ENCODE results near the gene SBF1.
"Not testable (repeated sequence)": the region's sequence is repeated elsewhere in the genome, so short reads cannot be mapped to it uniquely, and the experiment has no call there.

SBF1 gene

GRCh38 chr22:50474710-50475651 is at the start of gene SBF1:
TSS of gene SBF1 (minus strand) at chr22:50475035. CDS start at chr22:50474840, 195 bp downstream.
- Histone ChIP-seq H3K4me3 (peak within 1 kb of the TSS; percentile 49 to 94 (median 93)), H3K27ac (peak within 1 kb of the TSS; percentile 62 to 97 (median 88))

DNA sequence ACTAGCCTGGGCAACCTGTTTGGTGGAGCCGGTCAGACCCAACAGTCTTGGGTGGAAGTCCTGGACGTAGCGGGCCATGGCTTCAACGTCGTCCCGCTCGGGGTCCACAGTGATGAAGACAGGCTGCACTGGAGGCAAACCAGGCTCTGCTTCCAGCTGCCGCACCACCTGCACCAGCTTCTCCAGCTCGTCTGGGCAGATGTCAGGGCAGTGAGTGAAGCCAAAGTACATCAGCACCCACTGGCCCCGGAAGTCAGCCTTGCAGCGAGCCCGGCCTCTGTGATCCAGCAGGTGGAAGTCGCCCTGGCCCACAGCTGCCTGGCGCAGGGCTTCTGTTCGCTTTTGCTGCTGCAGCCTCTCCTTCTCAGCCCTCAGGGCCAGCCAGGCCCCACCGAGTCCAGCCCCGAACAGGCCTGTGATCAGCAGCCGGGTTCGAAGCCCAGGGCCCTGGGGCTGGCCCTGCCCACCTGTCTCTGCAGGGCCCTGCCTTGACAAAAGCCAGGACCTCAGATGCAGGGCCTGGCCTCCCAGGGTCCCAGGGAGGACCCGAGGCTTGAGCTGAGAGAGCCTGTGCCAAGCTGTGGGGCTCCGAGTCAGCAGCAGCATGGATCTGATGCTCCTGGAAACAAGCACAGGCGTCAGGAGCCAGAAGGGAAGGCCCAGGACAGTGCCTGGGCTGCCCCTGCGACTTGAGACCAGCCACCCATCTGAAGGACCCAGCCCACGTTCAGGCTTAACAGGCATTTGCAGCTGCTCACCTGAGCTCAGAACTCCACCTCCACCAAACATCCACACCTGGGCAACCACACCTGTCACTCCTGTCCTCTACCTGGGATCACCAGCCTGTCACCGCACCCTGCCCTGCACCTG is 49.2 kb upstream of the SBF1 start:
- Histone ChIP-seq H3K4me3 (peak overlapping the region; percentile 54 to 87 (median 74)), H3K27ac (peak overlapping the region in 16 of 21 experiments; percentile 22 to 100 (median 98))

DNA sequence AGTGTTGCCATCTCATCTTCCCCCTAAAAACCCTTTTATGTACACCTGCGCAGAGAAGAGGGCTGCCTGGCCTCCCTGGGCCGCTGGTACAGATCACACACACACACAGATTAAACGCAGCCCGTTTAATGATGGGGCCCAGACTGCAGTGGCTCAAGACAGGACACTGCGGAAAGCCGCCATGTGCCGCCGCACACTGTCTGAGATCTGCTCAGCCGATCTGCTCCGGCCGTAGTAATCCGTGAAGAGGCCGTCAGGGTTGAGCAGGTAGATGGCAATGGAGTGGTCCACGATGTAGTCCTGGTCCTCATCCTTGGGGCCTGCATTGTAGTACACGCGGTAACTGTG is 48.6 kb upstream of the SBF1 start:
- H3K27ac ChIP-seq: no peak overlapping the region

DNA sequence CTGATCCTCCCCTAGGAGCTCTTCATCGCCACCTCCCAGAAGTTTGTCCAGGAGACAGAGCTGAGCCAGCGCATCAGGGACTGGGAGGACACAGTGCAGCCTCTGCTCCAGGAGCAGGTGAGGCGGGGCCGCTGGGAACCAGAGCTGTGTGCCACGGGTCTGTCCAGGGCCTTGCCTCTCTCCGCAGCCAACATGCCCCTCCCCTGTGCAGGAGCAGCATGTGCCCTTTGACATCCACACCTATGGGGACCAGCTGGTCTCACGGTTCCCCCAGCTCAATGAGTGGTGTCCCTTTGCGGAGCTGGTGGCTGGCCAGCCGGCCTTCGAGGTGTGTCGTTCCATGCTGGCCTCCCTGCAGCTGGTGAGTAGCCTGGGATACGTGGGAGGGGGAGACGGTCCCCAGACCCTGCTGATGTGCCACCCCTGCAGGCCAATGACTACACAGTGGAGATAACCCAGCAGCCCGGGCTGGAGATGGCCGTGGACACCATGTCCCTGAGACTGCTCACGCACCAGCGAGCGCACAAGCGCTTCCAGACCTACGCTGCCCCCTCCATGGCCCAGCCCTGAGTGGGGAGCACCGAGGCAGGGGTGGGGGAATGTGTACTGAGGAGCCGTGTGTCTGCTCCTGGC is 48.1 kb upstream of the SBF1 start:
- H3K27ac ChIP-seq: no peak overlapping the region
- H3K4me3 ChIP-seq: no peak overlapping the region

More for the DNA sequence above, 48.6 kb upstream of the SBF1 start:
- no peak overlapping the region for H3K4me3 ChIP-seq

DNA sequence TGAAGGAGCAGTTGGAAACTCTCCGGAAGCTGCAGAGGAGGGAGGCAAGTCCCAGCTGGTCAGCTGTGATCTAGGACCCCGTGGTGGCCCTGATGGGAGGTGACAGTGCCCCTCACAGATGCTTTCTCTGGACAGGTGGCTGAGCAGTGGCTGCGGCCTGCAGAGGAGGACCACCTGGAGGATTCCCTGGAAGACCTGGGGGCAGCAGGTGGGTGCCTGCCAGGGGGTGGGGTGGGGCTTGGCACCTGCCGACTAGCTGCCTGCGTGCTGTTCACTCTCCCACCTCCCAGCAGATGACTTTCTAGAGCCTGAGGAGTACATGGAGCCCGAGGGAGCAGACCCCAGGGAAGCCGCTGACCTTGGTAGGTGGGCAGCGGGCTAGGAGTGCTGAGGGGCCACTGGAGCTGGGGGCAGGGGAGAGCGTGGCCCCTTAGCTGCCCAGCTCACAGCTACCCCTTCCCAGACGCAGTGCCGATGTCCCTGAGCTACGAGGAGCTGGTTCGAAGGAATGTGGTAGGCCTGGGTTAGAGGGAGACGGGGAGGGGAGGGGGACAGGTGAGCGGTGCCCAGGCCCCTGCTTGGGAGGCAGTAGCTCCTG is 47.5 kb upstream of the SBF1 start:
- H3K4me3 ChIP-seq: no peak overlapping the region

GRCh38 chr22:50521710-50522109 is 46.9 kb upstream of the SBF1 start:
- no peak overlapping the region for H3K27ac ChIP-seq
- no peak overlapping the region for H3K4me3 ChIP-seq

More for the DNA sequence above, 47.5 kb upstream of the SBF1 start:
- H3K27ac ChIP-seq: no peak overlapping the region

- no peak overlapping the region for H3K4me3 ChIP-seq
- H3K27ac ChIP-seq: no peak overlapping the region
Observed at GRCh38 chr22:50520826-50521453, 46.1 kb upstream of the SBF1 start.

DNA sequence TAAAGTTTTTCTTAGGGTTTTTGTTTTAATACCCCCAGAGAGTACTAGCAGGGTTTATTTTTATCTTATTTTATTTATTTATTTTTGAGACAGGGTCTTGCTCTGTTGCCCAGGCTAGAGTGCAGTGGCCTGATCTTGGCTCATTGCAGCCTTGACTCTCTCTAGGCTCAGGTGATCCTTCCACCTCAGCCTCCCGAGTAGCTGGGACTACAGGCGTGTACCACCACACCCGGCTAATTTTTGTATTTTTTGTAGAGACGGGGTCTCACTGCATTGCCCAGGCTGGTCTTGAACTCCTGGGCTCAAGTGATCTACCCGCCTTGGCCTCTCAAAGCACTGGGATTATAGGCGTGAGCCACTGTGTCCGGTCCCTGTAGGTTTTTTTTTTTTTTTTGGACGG is 45.3 kb upstream of the SBF1 start:
- H3K4me3 ChIP-seq, H3K27ac ChIP-seq: not testable (repeated sequence)

DNA sequence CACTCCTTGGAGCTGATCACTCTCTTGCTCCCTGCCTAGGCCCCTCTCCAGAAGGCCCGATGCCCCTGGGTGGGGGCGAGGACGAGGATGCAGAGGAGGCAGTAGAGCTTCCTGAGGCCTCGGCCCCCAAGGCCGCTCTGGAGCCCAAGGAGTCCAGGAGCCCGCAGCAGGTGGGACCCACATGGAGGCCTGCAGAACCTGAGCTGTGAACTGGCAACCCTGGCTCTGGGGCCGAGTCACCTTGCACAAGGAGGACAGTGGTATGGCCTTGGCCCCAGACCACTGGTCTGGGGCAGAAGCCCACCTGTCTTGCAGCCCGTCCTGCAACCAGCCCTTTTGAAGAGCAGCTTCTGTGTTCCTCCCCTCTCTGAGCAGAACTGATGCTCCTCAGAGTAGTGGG is 44.3 kb upstream of the SBF1 start:
- H3K27ac ChIP-seq: no peak overlapping the region

DNA sequence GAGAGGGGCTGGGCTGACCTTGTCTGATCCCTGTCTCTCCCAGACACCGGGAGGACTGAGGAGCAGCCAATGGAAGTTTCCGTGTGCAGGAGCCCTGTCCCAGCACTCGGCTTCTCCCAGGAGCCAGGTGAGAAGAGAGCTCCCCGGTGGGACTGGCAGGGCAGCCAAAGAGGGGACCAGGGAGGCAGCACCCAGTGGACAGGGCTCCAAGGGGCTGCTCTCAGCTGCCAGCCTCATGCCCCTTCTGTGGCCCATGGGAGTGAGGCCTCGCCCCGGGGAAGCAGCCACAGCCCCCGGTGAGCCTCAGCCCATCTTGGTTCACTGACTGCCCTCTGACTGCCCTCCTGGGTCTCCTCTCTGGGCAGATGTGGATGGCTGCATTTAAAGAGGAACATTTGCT is 43.8 kb upstream of the SBF1 start:
- no peak overlapping the region for H3K27ac ChIP-seq
- H3K4me3 ChIP-seq: no peak overlapping the region

More for the DNA sequence above, 44.3 kb upstream of the SBF1 start:
- no peak overlapping the region for H3K4me3 ChIP-seq

GRCh38 chr22:50517495-50518260 is 42.8 kb upstream of the SBF1 start:
- H3K27ac ChIP-seq: no peak overlapping the region
- no peak overlapping the region for H3K4me3 ChIP-seq

DNA sequence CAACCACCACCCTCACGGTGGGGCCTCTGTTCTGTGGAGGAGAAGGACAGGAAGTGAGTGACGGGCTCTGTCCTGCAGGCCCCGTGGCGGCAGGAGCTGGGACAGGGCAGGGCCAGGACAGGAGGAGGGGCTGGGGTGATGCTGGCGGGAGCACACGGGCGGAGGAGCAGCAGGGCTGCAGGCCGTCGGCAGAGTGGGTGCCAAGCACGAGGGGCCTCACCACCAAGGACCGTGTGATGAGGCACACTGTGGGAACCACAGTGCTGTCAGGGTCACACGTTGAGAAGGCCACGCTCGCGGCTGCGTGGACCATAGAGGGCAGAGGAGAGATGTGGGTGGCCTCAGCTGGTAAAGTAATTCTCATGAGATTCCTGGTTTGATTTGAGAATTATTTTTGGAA is 42.1 kb upstream of the SBF1 start:
- H3K27ac ChIP-seq: no peak overlapping the region
- H3K4me3 ChIP-seq: no peak overlapping the region

- Histone ChIP-seq H3K4me3 (no peak overlapping the region), H3K27ac (no peak overlapping the region)
Observed at GRCh38 chr22:50516068-50516467, 41.2 kb upstream of the SBF1 start.

- H3K27ac ChIP-seq: no peak overlapping the region
- H3K4me3 ChIP-seq: no peak overlapping the region
Observed at GRCh38 chr22:50513175-50513574, 38.3 kb upstream of the SBF1 start.

GRCh38 chr22:50508897-50509296 is 34.1 kb upstream of the SBF1 start:
- peak overlapping the region; percentile 71 to 95 (median 86) for H3K4me3 ChIP-seq
- peak overlapping the region in 17 of 21 experiments; percentile 86 to 96 (median 92) for H3K27ac ChIP-seq

- H3K27ac ChIP-seq: peak within 1 kb of the TSS; percentile 73 to 96 (median 93)
Observed at GRCh38 chr22:50507991-50508884, 33.4 kb upstream of the SBF1 start, which contains the start of gene NCAPH2. TSS of gene NCAPH2 (plus strand) at chr22:50508224. CDS start at chr22:50508338, 114 bp downstream.

DNA sequence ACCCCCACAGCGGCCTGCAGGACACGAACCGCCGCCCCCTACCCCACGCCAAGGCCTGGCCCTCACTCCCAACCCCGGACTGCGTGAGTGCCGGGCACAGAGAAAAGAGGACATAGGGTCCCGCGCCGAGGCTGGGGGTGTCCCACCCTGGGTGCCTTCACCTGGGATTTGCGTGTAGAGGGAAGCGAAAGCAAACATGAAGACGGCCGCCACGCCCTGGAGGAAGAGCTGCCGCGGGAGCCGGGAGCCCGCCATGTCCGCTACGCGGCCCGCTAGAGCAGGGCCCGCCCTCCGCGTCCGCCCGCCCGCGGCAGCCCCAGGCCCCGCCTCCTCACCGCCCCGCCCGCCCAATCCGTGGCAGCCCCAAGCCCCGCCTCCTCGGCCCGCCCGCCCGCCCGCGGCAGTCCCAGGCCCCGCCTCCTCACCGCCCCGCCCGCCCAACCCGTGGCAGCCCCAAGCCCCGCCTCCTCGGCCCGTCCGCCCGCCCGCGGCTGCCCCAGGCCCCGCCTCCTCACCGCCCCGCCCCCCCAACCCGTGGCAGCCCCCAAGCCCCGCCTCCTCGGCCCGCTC is 32.7 kb upstream of the SBF1 start, which contains the start of gene LMF2:
Gene LMF2 (minus strand): TSS at position 282 of the 570 bp plus-strand sequence. CDS start 27 bp downstream, at position 255.
- Histone ChIP-seq H3K27ac (peak within 1 kb of the TSS; percentile 73 to 96 (median 93)), H3K4me3 (peak within 1 kb of the TSS; percentile 77 to 98 (median 92))

More at GRCh38 chr22:50507991-50508884, 33.4 kb upstream of the SBF1 start, which contains the start of gene NCAPH2:
- peak within 1 kb of the TSS; percentile 77 to 98 (median 92) for H3K4me3 ChIP-seq
